WTC11 (cell line): ENCODE measurements around the gene DPYSL3. TPM values are rescaled to one million over a fixed set of nuclear protein-coding genes. Genes with fewer than 3 reads are reported as not detected.

Experiments used
- ATAC-seq: fragments of 200-7000 bp; cut with Tn5 transposase; 2 replicates; pipeline ENCODE4 v1.10.0; 2021; ENCODE audit warnings: mild to moderate bottlenecking, moderate library complexity
- CTCF ChIA-PET: fragments of 300-600 bp; sonication (Branson Sonifier 250); formaldehyde crosslinking; loops from one replicate; lab custom pipeline; 2021; ENCODE audit warnings: antibody characterized with exemption; lab: Charles Lee
- POLR2A ChIA-PET: fragments of 350-600 bp; sonication (Branson Sonifier 250); formaldehyde crosslinking; loops from one replicate; lab custom pipeline; 2021; ENCODE audit warnings: antibody characterized with exemption; lab: Charles Lee
- DNase-seq: peaks from one replicate; pipeline ENCODE4 v3.0.0; 2021; ENCODE audit warnings: low spot score
- H3K27ac Mint-ChIP-seq: 2 replicates; pipeline ENCODE4 v1.8.0; 2021; ENCODE audit warnings: mixed read lengths
- H3K27me3 Mint-ChIP-seq: 2 replicates; pipeline ENCODE4 v1.8.0; 2021; ENCODE audit warnings: low read depth, mild to moderate bottlenecking, moderate library complexity, mixed read lengths
- H3K36me3 Mint-ChIP-seq: 2 replicates; pipeline ENCODE4 v1.8.0; 2021; ENCODE audit warnings: mixed read lengths
- H3K4me1 Mint-ChIP-seq: 2 replicates; pipeline ENCODE4 v1.8.0; 2022; ENCODE audit warnings: mixed read lengths
- H3K4me3 Mint-ChIP-seq: 2 replicates; pipeline ENCODE4 v1.8.0; 2021; ENCODE audit warnings: mild to moderate bottlenecking, moderate library complexity, mixed read lengths
- H3K9me3 Mint-ChIP-seq: 2 replicates; pipeline ENCODE4 v1.8.0; 2021; ENCODE audit warnings: mixed read lengths
- ATF2 ChIP-seq: sonication (generic); formaldehyde crosslinking; IDR thresholded peaks from 2 replicates; pipeline ENCODE4 v1.8.1; 2022; ENCODE audit warnings: low read depth, missing genetic modification reagents, borderline replicate concordance
- ATF3 ChIP-seq: sonication (generic); formaldehyde crosslinking; conservative IDR thresholded peaks from 2 replicates; pipeline ENCODE4 v1.8.1; 2022; ENCODE audit warnings: mild to moderate bottlenecking, missing genetic modification reagents
- CDX4 ChIP-seq: fragments of 250-450 bp; sonication (Bioruptor Pico); IDR thresholded peaks from 2 replicates; pipeline ENCODE4 v1.9.0; 2021; ENCODE audit warnings: moderate library complexity, mild to moderate bottlenecking, inconsistent platforms, borderline replicate concordance
- CTCF ChIP-seq: fragments of 200-600 bp; IDR thresholded peaks from 2 replicates; pipeline ENCODE4 v1.8.0; 2022; ENCODE audit warnings: antibody characterized with exemption
- ERG ChIP-seq: fragments of 250-450 bp; sonication (Bioruptor Pico); IDR thresholded peaks from 2 replicates; pipeline ENCODE4 v1.8.0; 2021; ENCODE audit warnings: mild to moderate bottlenecking
- ETV6 ChIP-seq: sonication (generic); formaldehyde crosslinking; IDR thresholded peaks from 2 replicates; pipeline ENCODE4 v1.8.1; 2022; ENCODE audit warnings: mild to moderate bottlenecking, missing genetic modification reagents
- FOXP4 ChIP-seq: sonication (generic); formaldehyde crosslinking; IDR thresholded peaks from 2 replicates; pipeline ENCODE4 v1.8.0; 2022; ENCODE audit warnings: mild to moderate bottlenecking, missing genetic modification reagents
- GRHL2 ChIP-seq: fragments of 250-450 bp; sonication (Bioruptor Pico); IDR thresholded peaks from 2 replicates; pipeline ENCODE4 v1.8.0; 2022; ENCODE audit warnings: mild to moderate bottlenecking, moderate library complexity; ENCODE audit not compliant: insufficient replicate concordance, severe bottlenecking
- MLX ChIP-seq: sonication (generic); formaldehyde crosslinking; IDR thresholded peaks from 2 replicates; pipeline ENCODE4 v1.8.1; 2023; ENCODE audit warnings: mild to moderate bottlenecking, missing genetic modification reagents, moderate library complexity
- MXD4 ChIP-seq: fragments of 250-450 bp; sonication (Bioruptor Pico); IDR thresholded peaks from 2 replicates; pipeline ENCODE4 v1.8.0; 2021; ENCODE audit warnings: mild to moderate bottlenecking, moderate library complexity, borderline replicate concordance
- NFE2L1 ChIP-seq: sonication (generic); formaldehyde crosslinking; IDR thresholded peaks from 2 replicates; pipeline ENCODE4 v1.8.1; 2023; ENCODE audit warnings: missing genetic modification reagents
- OVOL2 ChIP-seq: fragments of 250-450 bp; sonication (Bioruptor Pico); IDR thresholded peaks from 2 replicates; pipeline ENCODE4 v1.9.0; 2021; ENCODE audit warnings: mild to moderate bottlenecking, borderline replicate concordance
- RELA ChIP-seq: sonication (generic); formaldehyde crosslinking; IDR thresholded peaks from 2 replicates; pipeline ENCODE4 v1.8.1; 2022; ENCODE audit warnings: missing genetic modification reagents, mild to moderate bottlenecking, borderline replicate concordance
- STAT6 ChIP-seq: sonication (generic); formaldehyde crosslinking; conservative IDR thresholded peaks from 2 replicates; pipeline ENCODE4 v1.8.1; 2023; ENCODE audit warnings: mild to moderate bottlenecking, low read depth, missing genetic modification reagents, moderate library complexity
- ZBTB21 ChIP-seq: sonication (generic); formaldehyde crosslinking; IDR thresholded peaks from 2 replicates; pipeline ENCODE4 v1.8.1; 2023; ENCODE audit warnings: mild to moderate bottlenecking, missing genetic modification reagents, borderline replicate concordance
- ZMAT4 ChIP-seq: fragments of 250-450 bp; sonication (Bioruptor Pico); IDR thresholded peaks from 2 replicates; pipeline ENCODE4 v1.9.0; 2021; ENCODE audit warnings: mild to moderate bottlenecking
- ZNF263 ChIP-seq: sonication (generic); formaldehyde crosslinking; IDR thresholded peaks from 2 replicates; pipeline ENCODE4 v1.8.1; 2022; ENCODE audit warnings: low read depth, mild to moderate bottlenecking, moderate library complexity, missing genetic modification reagents
- ZNF317 ChIP-seq: sonication (generic); formaldehyde crosslinking; IDR thresholded peaks from 2 replicates; pipeline ENCODE4 v1.8.1; 2023; ENCODE audit warnings: low read depth, mild to moderate bottlenecking, moderate library complexity, missing genetic modification reagents, borderline replicate concordance
- total RNA-seq: library from RNA; stranded (reverse); gene quantifications from 3 replicates; pipeline ENCODE4 v1.2.3, GENCODE V29; 2021

Gene DPYSL3
- total RNA-seq, 1 experiment from 2014 or later = 358 TPM

GRCh38 chr5:147375151-147375550, 134.7 kb downstream of the DPYSL3 start:
- TF ChIP-seq MLX (no peak), CDX4 (CRISPR knock-in tag) (no peak), STAT6 (CRISPR knock-in tag) (no peak), FOXP4 (CRISPR knock-in tag) (no peak), ATF3 (CRISPR knock-in tag) (no peak), CTCF (no peak), OVOL2 (CRISPR knock-in tag) (no peak), RELA (no peak), NFE2L1 (no peak), GRHL2 (no peak), ZNF263 (no peak), ZMAT4 (no peak)
- peaks cover 19% of the 10 kb centered on the region for H3K36me3 Mint-ChIP-seq
- H3K27ac Mint-ChIP-seq = no peak overlapping the region
- no peak for ATAC-seq
- H3K4me3 Mint-ChIP-seq = no peak overlapping the region
- no peaks in the 10 kb centered on the region; the same call in none of the 2 replicates for H3K27me3 Mint-ChIP-seq
- CTCF ChIA-PET = interaction anchor here (1.0 to 1.2 kb wide), 3 partner anchors 149 to 203 kb away, joined by 3 to 6 read pairs (median 4); no protein-coding TSS in a partner anchor
- DNase-seq = no peak
- POLR2A ChIA-PET = no interaction called here
- H3K4me1 Mint-ChIP-seq = 0 out of 2 replicates have a peak, but pooled peaks cover 6% of the 10 kb centered on the region
- H3K9me3 Mint-ChIP-seq = peaks cover 30% of the 10 kb centered on the region

- Mint-ChIP-seq H3K4me1 (0 out of 2 replicates have a peak, but pooled peaks cover 6% of the 10 kb centered on the region), H3K4me3 (no peak overlapping the region), H3K27ac (no peak overlapping the region), H3K9me3 (peaks cover 15% of the 10 kb centered on the region), H3K27me3 (no peaks in the 10 kb centered on the region), H3K36me3 (peaks cover 4% of the 10 kb centered on the region)
- ChIA-PET CTCF (interaction anchor here (1.7 kb wide), 2 partner anchors 149 to 184 kb away, joined by 4 to 7 read pairs; no protein-coding TSS in a partner anchor), POLR2A (no interaction called here)
- no peak for ATAC-seq
- DNase-seq = no peak
- TF ChIP-seq ETV6 (CRISPR knock-in tag) (no peak), ZNF317 (CRISPR knock-in tag) (no peak), ATF2 (no peak), ERG (no peak), FOXP4 (CRISPR knock-in tag) (no peak), ZBTB21 (no peak), MXD4 (CRISPR knock-in tag) (no peak), RELA (no peak)
Observed at GRCh38 chr5:147373328-147373727, 136.5 kb downstream of the DPYSL3 start.
